Right hindlimb (tissue), 1 donor: ENCODE results near the gene CMTM7.

Experiments used
- DNase-seq: peaks from one replicate; pipeline ENCODE4 v3.0.0-alpha.2; 2018

The CMTM7 gene

GRCh38 chr3:32391643-32392535 is at the start of gene CMTM7:
Gene CMTM7, plus strand, starts transcription at chr3:32391853. Its CDS starts 54 bp downstream, at chr3:32391907.
- peak; percentile 80 for DNase-seq

- DNase-seq = no peak
These were observed 44.1 kb upstream of the CMTM7 start for GRCh38 chr3:32347343-32348125.

- DNase-seq = no peak
These were observed 42.5 kb upstream of the CMTM7 start for GRCh38 chr3:32349184-32349583.

- no peak for DNase-seq
These were observed 39.1 kb upstream of the CMTM7 start for GRCh38 chr3:32352563-32352962.

- no peak for DNase-seq
These were observed 38.3 kb upstream of the CMTM7 start for GRCh38 chr3:32353351-32353750.

GRCh38 chr3:32354362-32354778 is 37.3 kb upstream of the CMTM7 start:
- no peak for DNase-seq

- no peak for DNase-seq
These were observed 35.8 kb upstream of the CMTM7 start for GRCh38 chr3:32355751-32356291.

- no peak for DNase-seq
These were observed 31.7 kb upstream of the CMTM7 start for GRCh38 chr3:32359766-32360492.

- DNase-seq = no peak
These were observed 31.2 kb upstream of the CMTM7 start for GRCh38 chr3:32360493-32360827.

GRCh38 chr3:32366638-32367397 is 24.8 kb upstream of the CMTM7 start:
- DNase-seq = no peak

- DNase-seq = no peak
These were observed 24.2 kb upstream of the CMTM7 start for GRCh38 chr3:32367442-32367841.

GRCh38 chr3:32371461-32372212 is 20.0 kb upstream of the CMTM7 start:
- DNase-seq = no peak

- DNase-seq = no peak
These were observed 19.5 kb upstream of the CMTM7 start for GRCh38 chr3:32372213-32372490.

- DNase-seq = no peak
These were observed 18.4 kb upstream of the CMTM7 start for GRCh38 chr3:32373276-32373675.

GRCh38 chr3:32373844-32374243 is 17.8 kb upstream of the CMTM7 start:
- DNase-seq = no peak

GRCh38 chr3:32374788-32375595 is 16.7 kb upstream of the CMTM7 start:
- DNase-seq = peak; percentile 41

- no peak for DNase-seq
These were observed 16.1 kb upstream of the CMTM7 start for GRCh38 chr3:32375596-32375930.

- no peak for DNase-seq
These were observed 15.5 kb upstream of the CMTM7 start for GRCh38 chr3:32376115-32376514.

- no peak for DNase-seq
These were observed 11.7 kb upstream of the CMTM7 start for GRCh38 chr3:32379831-32380500.

- DNase-seq = no peak
These were observed 9.7 kb upstream of the CMTM7 start for GRCh38 chr3:32381922-32382321.
